Liver (tissue), 3 donors: ENCODE data around the gene RASGRP4.

Experiments
- EGR1 ChIP-seq, 2 donors: IDR thresholded peaks; 2 replicates each; pipeline ENCODE4 v1.6.1; 2016 to 2018; ENCODE audit warnings: antibody characterized with exemption in 2 of 2, low read depth in 2 of 2
- NR2F2 ChIP-seq: IDR thresholded peaks from 2 replicates; pipeline ENCODE4 v1.6.1; 2016; ENCODE audit warnings: antibody characterized with exemption
- SP1 ChIP-seq: IDR thresholded peaks from 2 replicates; pipeline ENCODE4 v1.6.1; 2018; ENCODE audit warnings: antibody characterized with exemption, mild to moderate bottlenecking
- TF ChIP-seq, protein P1 (sequence below): fragments of 150-350 bp; IDR thresholded peaks from 2 replicates; pipeline ENCODE4 v1.5.1; 2017; ENCODE audit warnings: improper control_type of control experiment, low read depth, low read length; ENCODE audit not compliant: missing input control
- TF ChIP-seq, protein P2 (sequence below): IDR thresholded peaks from 2 replicates; pipeline ENCODE4 v1.6.1; 2016; ENCODE audit warnings: antibody characterized with exemption
- donor health status: healthy.
- donor health status: healthy.

DNA sequence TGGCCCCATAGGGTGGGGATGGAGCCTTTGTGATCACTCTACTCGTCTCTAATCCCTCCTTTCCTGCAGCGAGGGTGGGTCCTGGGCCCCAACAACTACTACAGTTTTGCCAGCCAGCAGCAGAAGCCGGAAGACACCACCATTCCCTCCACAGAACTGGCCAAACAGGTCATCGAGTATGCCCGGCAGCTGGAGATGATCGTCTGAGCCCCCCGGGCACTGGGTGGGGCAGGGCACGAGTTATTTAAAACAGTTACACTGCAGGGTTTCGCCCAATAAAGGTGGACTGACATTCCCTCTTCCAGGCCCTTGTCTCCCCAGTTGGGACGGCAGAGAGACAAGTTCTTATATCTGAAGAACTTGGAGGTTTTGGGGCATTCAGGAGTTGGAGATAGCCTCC is 42.8 kb downstream of the RASGRP4 start:
- TF ChIP-seq, protein P1, sequence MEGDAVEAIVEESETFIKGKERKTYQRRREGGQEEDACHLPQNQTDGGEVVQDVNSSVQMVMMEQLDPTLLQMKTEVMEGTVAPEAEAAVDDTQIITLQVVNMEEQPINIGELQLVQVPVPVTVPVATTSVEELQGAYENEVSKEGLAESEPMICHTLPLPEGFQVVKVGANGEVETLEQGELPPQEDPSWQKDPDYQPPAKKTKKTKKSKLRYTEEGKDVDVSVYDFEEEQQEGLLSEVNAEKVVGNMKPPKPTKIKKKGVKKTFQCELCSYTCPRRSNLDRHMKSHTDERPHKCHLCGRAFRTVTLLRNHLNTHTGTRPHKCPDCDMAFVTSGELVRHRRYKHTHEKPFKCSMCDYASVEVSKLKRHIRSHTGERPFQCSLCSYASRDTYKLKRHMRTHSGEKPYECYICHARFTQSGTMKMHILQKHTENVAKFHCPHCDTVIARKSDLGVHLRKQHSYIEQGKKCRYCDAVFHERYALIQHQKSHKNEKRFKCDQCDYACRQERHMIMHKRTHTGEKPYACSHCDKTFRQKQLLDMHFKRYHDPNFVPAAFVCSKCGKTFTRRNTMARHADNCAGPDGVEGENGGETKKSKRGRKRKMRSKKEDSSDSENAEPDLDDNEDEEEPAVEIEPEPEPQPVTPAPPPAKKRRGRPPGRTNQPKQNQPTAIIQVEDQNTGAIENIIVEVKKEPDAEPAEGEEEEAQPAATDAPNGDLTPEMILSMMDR, result no peak
- TF ChIP-seq, protein P2, sequence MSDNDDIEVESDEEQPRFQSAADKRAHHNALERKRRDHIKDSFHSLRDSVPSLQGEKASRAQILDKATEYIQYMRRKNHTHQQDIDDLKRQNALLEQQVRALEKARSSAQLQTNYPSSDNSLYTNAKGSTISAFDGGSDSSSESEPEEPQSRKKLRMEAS, result no peak
- TF ChIP-seq NR2F2 (no peak), EGR1 (IDR thresholded peaks at IDR 0.05; ENCODE audit: low read depth in 2 of 2) (no peak), SP1 (no peak)
